Measurements from ENCODE around the gene PAQR7. TPM values are rescaled to one million over a fixed set of nuclear protein-coding genes. Genes with fewer than 3 reads are reported as not detected.

Gene PAQR7
- total RNA-seq, 1 donor from 2014 or later = 15.1 TPM

DNA sequence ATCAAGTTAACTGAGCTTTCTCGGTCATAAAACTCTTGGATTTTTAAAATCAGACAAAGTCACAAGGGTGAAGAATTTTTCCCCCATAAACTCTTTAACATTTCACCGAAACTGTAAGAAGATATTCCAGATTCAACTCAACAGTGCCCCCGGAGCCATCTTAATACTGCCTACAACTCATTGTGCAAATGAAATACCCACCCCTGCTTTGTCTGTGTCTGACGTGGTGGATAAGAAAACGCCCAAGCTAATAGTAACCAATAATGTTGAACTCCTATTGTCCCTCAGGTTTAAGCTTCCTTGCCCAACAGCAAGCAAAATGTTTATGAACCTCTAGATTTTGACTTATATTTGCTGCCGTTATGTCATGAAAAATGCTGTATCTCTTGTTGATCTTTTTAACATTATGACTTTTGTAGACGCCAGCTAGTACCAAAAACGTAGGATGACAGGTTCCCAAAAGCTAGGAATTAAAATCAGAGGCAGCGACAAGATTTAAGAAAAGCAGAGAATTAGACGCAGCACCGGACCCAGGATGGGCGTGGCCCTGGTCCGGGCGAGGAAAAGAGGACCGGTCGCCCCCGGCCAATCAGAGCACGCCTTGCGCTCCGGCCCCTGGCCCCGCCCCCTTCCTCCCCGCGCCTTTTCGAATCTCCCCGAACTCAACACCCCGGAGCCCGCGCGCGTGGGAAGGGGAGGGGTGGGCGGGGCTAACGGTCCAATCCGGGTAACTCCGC is 29.6 kb upstream of the PAQR7 start:
- Mint-ChIP-seq H3K4me3 (ENCODE audit: unreplicated experiment) (peak overlapping the region; percentile 93), H3K36me3 (ENCODE audit: low read depth, unreplicated experiment) (peaks cover 9% of the 10 kb centered on the region), H3K4me1 (ENCODE audit: low read depth, unreplicated experiment) (peaks cover 7% of the 10 kb centered on the region), H3K27me3 (ENCODE audit: low read depth, unreplicated experiment) (peaks cover 1% of the 10 kb centered on the region), H3K27ac (ENCODE audit: unreplicated experiment) (peak overlapping the region; percentile 88), H3K9me3 (ENCODE audit: unreplicated experiment) (no peaks in the 10 kb centered on the region)
- Histone ChIP-seq H3K27ac (ENCODE audit: low read depth, low read length) (peak overlapping the region; percentile 85), H3K4me2 (ENCODE audit: low read length) (peak overlapping the region; percentile 90), H2AFZ (ENCODE audit: low read depth, low read length) (peak overlapping the region; percentile 55), H4K20me1 (ENCODE audit: insufficient read depth, low read length) (peaks cover 8% of the 10 kb centered on the region), H3K36me3 (ENCODE audit: insufficient read depth, low read length) (peaks cover 26% of the 10 kb centered on the region), H3K9ac (ENCODE audit: low read length) (peak overlapping the region; percentile 91), H3K9me3 (ENCODE audit: insufficient read depth, low read depth, low read length) (no peaks in the 10 kb centered on the region), H3K79me2 (ENCODE audit: insufficient read depth, low read length) (peaks cover 52% of the 10 kb centered on the region), H3K27me3 (ENCODE audit: insufficient read depth, low read length) (no peaks in the 10 kb centered on the region), H3K4me1 (ENCODE audit: insufficient read depth, low read length) (peaks cover 13% of the 10 kb centered on the region), H3K4me3 (ENCODE audit: insufficient read depth, low read depth, low read length) (peak overlapping the region; percentile 92)
- DNase-seq (ENCODE audit: low read depth) (peak; percentile 74), FAIRE-seq (peak; percentile 45)
- TF ChIP-seq, protein P1, sequence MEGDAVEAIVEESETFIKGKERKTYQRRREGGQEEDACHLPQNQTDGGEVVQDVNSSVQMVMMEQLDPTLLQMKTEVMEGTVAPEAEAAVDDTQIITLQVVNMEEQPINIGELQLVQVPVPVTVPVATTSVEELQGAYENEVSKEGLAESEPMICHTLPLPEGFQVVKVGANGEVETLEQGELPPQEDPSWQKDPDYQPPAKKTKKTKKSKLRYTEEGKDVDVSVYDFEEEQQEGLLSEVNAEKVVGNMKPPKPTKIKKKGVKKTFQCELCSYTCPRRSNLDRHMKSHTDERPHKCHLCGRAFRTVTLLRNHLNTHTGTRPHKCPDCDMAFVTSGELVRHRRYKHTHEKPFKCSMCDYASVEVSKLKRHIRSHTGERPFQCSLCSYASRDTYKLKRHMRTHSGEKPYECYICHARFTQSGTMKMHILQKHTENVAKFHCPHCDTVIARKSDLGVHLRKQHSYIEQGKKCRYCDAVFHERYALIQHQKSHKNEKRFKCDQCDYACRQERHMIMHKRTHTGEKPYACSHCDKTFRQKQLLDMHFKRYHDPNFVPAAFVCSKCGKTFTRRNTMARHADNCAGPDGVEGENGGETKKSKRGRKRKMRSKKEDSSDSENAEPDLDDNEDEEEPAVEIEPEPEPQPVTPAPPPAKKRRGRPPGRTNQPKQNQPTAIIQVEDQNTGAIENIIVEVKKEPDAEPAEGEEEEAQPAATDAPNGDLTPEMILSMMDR (IDR thresholded peaks at IDR 0.05; ENCODE audit: insufficient read depth, low read depth, low read length) = peak; percentile 32
- TF ChIP-seq EZH2 (IDR thresholded peaks at IDR 0.05; ENCODE audit: insufficient read depth, low read length) = no peak

DNA sequence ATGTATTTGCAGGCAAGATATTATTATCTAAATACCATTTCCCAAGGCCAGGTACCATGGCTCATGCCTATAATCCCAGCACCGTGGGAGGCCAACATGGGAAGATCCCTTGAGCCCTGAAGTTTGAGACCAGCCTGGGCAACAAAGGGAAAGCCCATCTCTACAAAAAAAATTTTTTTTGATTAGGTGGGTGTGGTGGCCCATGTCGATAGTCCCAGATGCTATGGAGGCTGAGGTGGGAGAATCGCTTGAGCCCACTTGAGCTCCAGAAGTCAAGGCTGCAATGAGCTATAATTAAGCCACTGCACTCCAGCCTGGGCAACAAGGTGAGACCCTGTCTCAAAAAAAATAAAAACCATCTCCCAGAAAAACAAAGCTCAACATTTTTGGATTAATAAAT is 28.5 kb upstream of the PAQR7 start:
- H3K27ac ChIP-seq (ENCODE audit: low read depth, low read length) = no peak overlapping the region
- no peak for TF ChIP-seq EZH2 (IDR thresholded peaks at IDR 0.05; ENCODE audit: insufficient read depth, low read length)
- TF ChIP-seq, protein P1 (IDR thresholded peaks at IDR 0.05; ENCODE audit: insufficient read depth, low read depth, low read length) = no peak
- FAIRE-seq = no peak

DNA sequence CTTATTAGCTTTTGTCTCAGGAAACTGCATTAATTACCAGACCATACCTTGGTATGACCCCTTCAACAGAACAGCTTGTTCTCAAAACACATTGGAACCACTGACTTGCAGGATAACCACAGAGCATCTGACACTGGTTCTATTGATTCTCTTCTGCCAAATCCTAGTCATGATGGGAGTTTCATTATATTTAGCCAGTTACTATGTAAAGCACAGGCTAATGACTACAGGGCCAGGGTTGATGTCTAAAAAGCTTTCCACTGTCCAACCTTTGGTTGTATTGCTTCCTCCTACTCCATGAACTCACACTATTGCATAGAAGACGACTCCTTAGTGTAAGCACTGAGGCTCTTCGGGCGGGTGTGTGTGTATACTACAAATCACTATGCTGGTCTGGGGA is 27.0 kb upstream of the PAQR7 start:
- FAIRE-seq (no peak), DNase-seq (ENCODE audit: low read depth) (no peak)
- H3K27ac Mint-ChIP-seq (ENCODE audit: unreplicated experiment) = no peak overlapping the region
- Histone ChIP-seq H3K27me3 (ENCODE audit: insufficient read depth, low read length) (no peaks in the 10 kb centered on the region), H3K4me1 (ENCODE audit: insufficient read depth, low read length) (peaks cover 13% of the 10 kb centered on the region), H3K9me3 (ENCODE audit: insufficient read depth, low read depth, low read length) (no peaks in the 10 kb centered on the region), H3K9ac (ENCODE audit: low read length) (no peak overlapping the region), H3K4me2 (ENCODE audit: low read length) (no peak overlapping the region), H3K36me3 (ENCODE audit: insufficient read depth, low read length) (peaks cover 46% of the 10 kb centered on the region), H3K79me2 (ENCODE audit: insufficient read depth, low read length) (peaks cover 60% of the 10 kb centered on the region), H4K20me1 (ENCODE audit: insufficient read depth, low read length) (peaks cover 13% of the 10 kb centered on the region), H2AFZ (ENCODE audit: low read depth, low read length) (no peak overlapping the region), H3K4me3 (ENCODE audit: insufficient read depth, low read depth, low read length) (no peak overlapping the region), H3K27ac (ENCODE audit: low read depth, low read length) (no peak overlapping the region)
- no peak overlapping the region for H3K4me3 Mint-ChIP-seq (ENCODE audit: unreplicated experiment)
- H3K4me1 Mint-ChIP-seq (ENCODE audit: low read depth, unreplicated experiment) = peaks cover 7% of the 10 kb centered on the region
- H3K36me3 Mint-ChIP-seq (ENCODE audit: low read depth, unreplicated experiment) = peaks cover 18% of the 10 kb centered on the region
- no peaks in the 10 kb centered on the region for H3K9me3 Mint-ChIP-seq (ENCODE audit: unreplicated experiment)
- TF ChIP-seq EZH2 (IDR thresholded peaks at IDR 0.05; ENCODE audit: insufficient read depth, low read length) = no peak
- TF ChIP-seq, protein P1 (IDR thresholded peaks at IDR 0.05; ENCODE audit: insufficient read depth, low read depth, low read length) = no peak
- peaks cover 1% of the 10 kb centered on the region for H3K27me3 Mint-ChIP-seq (ENCODE audit: low read depth, unreplicated experiment)

More for the DNA sequence above, 28.5 kb upstream of the PAQR7 start:
- Histone ChIP-seq H3K4me2 (ENCODE audit: low read length) (peak overlapping the region; percentile 90), H3K4me3 (ENCODE audit: insufficient read depth, low read depth, low read length) (peak overlapping the region; percentile 92), H3K27me3 (ENCODE audit: insufficient read depth, low read length) (no peaks in the 10 kb centered on the region), H3K9me3 (ENCODE audit: insufficient read depth, low read depth, low read length) (no peaks in the 10 kb centered on the region), H4K20me1 (ENCODE audit: insufficient read depth, low read length) (peaks cover 8% of the 10 kb centered on the region), H3K36me3 (ENCODE audit: insufficient read depth, low read length) (peaks cover 37% of the 10 kb centered on the region), H3K79me2 (ENCODE audit: insufficient read depth, low read length) (peaks cover 60% of the 10 kb centered on the region), H3K9ac (ENCODE audit: low read length) (peak overlapping the region; percentile 91), H2AFZ (ENCODE audit: low read depth, low read length) (no peak overlapping the region), H3K4me1 (ENCODE audit: insufficient read depth, low read length) (peaks cover 13% of the 10 kb centered on the region)
- no peak overlapping the region for H3K27ac Mint-ChIP-seq (ENCODE audit: unreplicated experiment)
- H3K4me1 Mint-ChIP-seq (ENCODE audit: low read depth, unreplicated experiment) = peaks cover 7% of the 10 kb centered on the region
- H3K9me3 Mint-ChIP-seq (ENCODE audit: unreplicated experiment) = no peaks in the 10 kb centered on the region
- H3K36me3 Mint-ChIP-seq (ENCODE audit: low read depth, unreplicated experiment) = peaks cover 13% of the 10 kb centered on the region
- H3K4me3 Mint-ChIP-seq (ENCODE audit: unreplicated experiment) = peak overlapping the region; percentile 93
- no peak for DNase-seq (ENCODE audit: low read depth)
- H3K27me3 Mint-ChIP-seq (ENCODE audit: low read depth, unreplicated experiment) = peaks cover 1% of the 10 kb centered on the region

All from astrocyte (in vitro differentiated cells and primary cell).